Measurements from ENCODE around the gene SH3BGRL2. TPM values are rescaled to one million over a fixed set of nuclear protein-coding genes. Genes with fewer than 3 reads are reported as not detected.
A peak's percentile ranks its signal among the peaks of the same experiment; 100 is the strongest.

SH3BGRL2 gene
- total and polyA plus RNA-seq, 2 of the 8 experiments (the other 6 are each of a cell fraction or from before 2014, with no cell fraction given) = 6.0 to 20.3 TPM

- Histone ChIP-seq H3K27me3 (replicated peaks in 1 of 4; ENCODE audit: control insufficient read depth in 3 of 4, extremely low read depth in 1 of 4, insufficient read depth in 3 of 4, low read length in 3 of 4) (no peaks in the 10 kb centered on the region), H3K4me1 (replicated peaks in 1 of 4; ENCODE audit: control insufficient read depth in 3 of 4, insufficient read depth in 4 of 4, low read length in 3 of 4) (peaks cover 0 to 17% (median 9%) of the 10 kb centered on the region in 4 experiments; a peak in 6 of 7 replicates), H4K91ac (replicated peaks; ENCODE audit: insufficient read length, low read length) (no peak overlapping the region), H2AK5ac (ENCODE audit: low read depth, low read length) (no peak overlapping the region), H2BK15ac (ENCODE audit: low read length) (no peak overlapping the region), H3K9ac (replicated peaks in 1 of 4; ENCODE audit: extremely low read depth in 1 of 4, low read depth in 3 of 4, low read length in 3 of 4) (no peak overlapping the region), H2BK5ac (ENCODE audit: low read depth, low read length) (peak overlapping the region; percentile 10), H4K5ac (ENCODE audit: insufficient read length, low read depth, low read length) (no peak overlapping the region), H3K4me3 (ENCODE audit: extremely low read depth in 1 of 4, insufficient read depth in 2 of 4, low read depth in 3 of 4, low read length in 4 of 4) (no peak overlapping the region), H3K36me3 (ENCODE audit: control insufficient read depth in 2 of 4, insufficient read depth in 4 of 4, low read length in 3 of 4) (no peaks in the 10 kb centered on the region), H3K23me2 (ENCODE audit: low read depth, low read length) (no peaks in the 10 kb centered on the region), H2BK120ac (replicated peaks; ENCODE audit: low read depth, low read length) (no peak overlapping the region), H3K56ac (replicated peaks; ENCODE audit: insufficient read length, low read depth, low read length) (no peak overlapping the region), H4K8ac (ENCODE audit: extremely low read depth, insufficient read depth, low read length) (no peak overlapping the region), H3K4ac (replicated peaks; ENCODE audit: insufficient read length, low read depth, low read length) (no peak overlapping the region), H4K20me1 (replicated peaks in 1 of 2; ENCODE audit: control insufficient read depth in 1 of 2, insufficient read depth in 2 of 2, low read length in 2 of 2) (no peaks in the 10 kb centered on the region), H2BK20ac (ENCODE audit: low read length) (no peak overlapping the region), H2AFZ (ENCODE audit: low read length) (no peak overlapping the region), H2BK12ac (ENCODE audit: low read depth, low read length) (0 out of 2 replicates have a peak overlapping the region, but pooled peaks have one; percentile 5), H3K79me1 (ENCODE audit: low read depth, low read length) (no peaks in the 10 kb centered on the region; the same call in 1 of the 2 replicates), H3K27ac (ENCODE audit: low read depth, low read length) (no peak overlapping the region), H3K9me3 (ENCODE audit: insufficient read depth in 2 of 2, low read depth in 1 of 2, low read length in 1 of 2) (no peaks in the 10 kb centered on the region), H3K79me2 (ENCODE audit: control insufficient read depth in 1 of 2, insufficient read depth in 2 of 2, low read length in 2 of 2) (no peaks in the 10 kb centered on the region), H3K18ac (ENCODE audit: extremely low read depth, low read length) (peak overlapping the region; percentile 32; the same call in 1 of the 2 replicates), H3K23ac (ENCODE audit: insufficient read length) (no peak overlapping the region), H3K4me2 (ENCODE audit: insufficient read depth in 1 of 2, low read depth in 2 of 2, low read length in 2 of 2) (no peak overlapping the region), H3K14ac (ENCODE audit: insufficient read length) (no peak overlapping the region)
- WGBS, 2 experiments (ENCODE audit: extremely low coverage in 1 of 2, insufficient coverage in 1 of 2, insufficient read length in 1 of 2, insufficient replicate concordance in 2 of 2, low coverage in 1 of 2, low lambda C conversion rate in 2 of 2, missing lambda C conversion rate in 1 of 2) = 74% methylated on average over 4 of the region's 4 CpGs; no CpG with 5 or more reads in 1 of the 2 experiments
- no peak for TF ChIP-seq HDAC2 (IDR thresholded peaks at IDR 0.05; ENCODE audit: borderline replicate concordance in 1 of 2, low read depth in 2 of 2, low read length in 2 of 2)
- TF ChIP-seq TCF12 (IDR thresholded peaks at IDR 0.05; ENCODE audit: low read depth, low read length) = no peak
- TF ChIP-seq POLR2A (IDR thresholded peaks at IDR 0.05; ENCODE audit: control extremely low read depth in 1 of 2, low read depth in 2 of 2, low read length in 2 of 2) = no peak
- DNase-seq (ENCODE audit: low read depth in 1 of 2, low spot score in 2 of 2) (no peak), FAIRE-seq (no peak)
- POLR2A ChIA-PET (ENCODE audit: partially characterized antibody) = no interaction called here
- CTCF ChIA-PET (ENCODE audit: partially characterized antibody) = interaction anchor here (0.8 to 2.7 kb wide), 6 partner anchors 16 to 140 kb away, joined by 3 to 12 read pairs (median 4); no protein-coding TSS in a partner anchor
These were observed 34.8 kb downstream of the SH3BGRL2 start for GRCh38 chr6:79665725-79666551.

All from H1 (cell line).